Occipital lobe (tissue), 2 donors: ENCODE results near the gene PEDS1. TPM values are rescaled to one million over a fixed set of nuclear protein-coding genes. Genes with fewer than 3 reads are reported as not detected.
"Not testable (repeated sequence)": the region's sequence is repeated elsewhere in the genome, so short reads cannot be mapped to it uniquely, and the experiment has no call there.

ENCODE experiments used
- DNase-seq: peaks from one replicate; lab custom pipeline; 2025; lab: John Stamatoyannopoulos, UW
- total RNA-seq: library from RNA; depleted of rRNA; stranded (reverse); fragments of >200 nt; gene quantifications from one replicate; pipeline ENCODE4 v1.2.3, GENCODE V29; 2014

The PEDS1 gene
- total RNA-seq, 1 donor from 2014 or later, result 10.0 TPM

DNA sequence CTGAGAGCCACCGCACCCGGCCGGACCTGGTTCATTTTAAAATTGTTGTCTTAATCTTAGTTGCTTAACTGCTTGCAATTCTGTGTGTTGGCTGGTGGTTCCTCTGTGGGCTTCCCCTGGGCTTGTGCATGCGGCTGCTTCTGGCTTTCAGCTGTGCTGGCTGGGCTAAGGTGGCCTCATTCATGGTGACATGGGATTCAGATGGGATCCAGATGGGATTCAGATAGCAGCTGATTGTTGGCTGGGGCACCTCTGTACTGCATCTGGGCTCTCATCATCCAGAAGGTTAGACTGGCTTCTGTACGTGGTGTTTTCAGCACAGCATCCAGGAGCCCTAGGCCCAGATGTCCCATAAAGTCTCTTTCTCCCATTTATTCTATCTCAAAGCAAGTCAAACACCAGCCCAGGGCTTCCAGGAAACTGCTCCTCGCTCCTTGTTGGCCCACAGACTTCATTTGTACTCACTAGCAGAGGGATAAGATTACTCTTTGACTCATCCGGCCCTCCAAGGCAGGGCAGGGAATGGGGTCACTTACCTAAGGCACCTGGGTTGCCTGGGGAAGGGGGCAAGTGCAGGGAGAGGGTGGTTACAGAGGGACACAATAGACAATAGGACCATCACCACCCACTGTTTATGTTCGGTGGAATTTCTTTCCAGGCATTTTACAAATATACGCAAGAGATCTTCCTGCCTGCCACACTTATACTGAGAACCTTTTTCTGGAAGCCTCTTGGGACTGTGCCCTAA, 10.2 kb upstream of the PEDS1 start:
- DNase-seq, result no peak

DNA sequence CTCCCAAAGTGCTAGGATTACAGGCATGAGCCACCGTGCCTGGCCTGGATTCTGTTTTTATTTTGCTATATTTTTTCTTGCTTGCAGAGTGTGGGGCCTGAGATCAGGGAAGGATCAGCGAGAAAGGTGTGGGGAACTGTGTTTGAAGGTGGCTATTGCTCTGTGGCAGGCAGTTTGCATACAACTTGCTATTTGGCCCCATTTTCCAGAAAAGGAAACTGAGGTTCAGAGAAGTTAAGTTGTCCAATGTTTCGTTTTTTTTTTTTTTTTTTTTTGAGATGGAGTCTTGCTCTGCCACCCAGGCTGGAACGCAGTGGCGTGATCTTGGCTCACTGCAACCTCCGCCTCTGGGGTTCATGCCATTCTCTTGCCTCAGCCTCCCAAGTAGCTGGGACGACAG, 8.0 kb upstream of the PEDS1 start:
- DNase-seq, result not testable (repeated sequence)

DNA sequence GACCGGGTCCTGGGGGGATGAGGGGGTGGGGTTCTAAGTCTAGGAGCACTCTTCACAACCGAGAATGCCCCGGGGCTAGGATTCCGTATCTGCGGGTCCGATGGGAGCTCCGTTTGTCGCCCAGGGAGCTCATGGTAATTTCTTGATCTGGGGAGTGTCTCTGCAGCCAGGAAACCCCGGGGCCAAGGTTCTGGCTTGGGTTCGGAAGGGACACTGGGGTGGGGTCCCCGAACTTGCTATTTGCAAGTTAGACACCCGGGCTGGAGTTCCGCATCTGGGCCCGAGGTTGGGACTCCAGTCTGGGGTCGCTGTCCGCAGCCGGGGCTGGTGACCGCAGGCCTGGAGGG, 397 bp downstream of the PEDS1 start:
- no peak for DNase-seq

DNA sequence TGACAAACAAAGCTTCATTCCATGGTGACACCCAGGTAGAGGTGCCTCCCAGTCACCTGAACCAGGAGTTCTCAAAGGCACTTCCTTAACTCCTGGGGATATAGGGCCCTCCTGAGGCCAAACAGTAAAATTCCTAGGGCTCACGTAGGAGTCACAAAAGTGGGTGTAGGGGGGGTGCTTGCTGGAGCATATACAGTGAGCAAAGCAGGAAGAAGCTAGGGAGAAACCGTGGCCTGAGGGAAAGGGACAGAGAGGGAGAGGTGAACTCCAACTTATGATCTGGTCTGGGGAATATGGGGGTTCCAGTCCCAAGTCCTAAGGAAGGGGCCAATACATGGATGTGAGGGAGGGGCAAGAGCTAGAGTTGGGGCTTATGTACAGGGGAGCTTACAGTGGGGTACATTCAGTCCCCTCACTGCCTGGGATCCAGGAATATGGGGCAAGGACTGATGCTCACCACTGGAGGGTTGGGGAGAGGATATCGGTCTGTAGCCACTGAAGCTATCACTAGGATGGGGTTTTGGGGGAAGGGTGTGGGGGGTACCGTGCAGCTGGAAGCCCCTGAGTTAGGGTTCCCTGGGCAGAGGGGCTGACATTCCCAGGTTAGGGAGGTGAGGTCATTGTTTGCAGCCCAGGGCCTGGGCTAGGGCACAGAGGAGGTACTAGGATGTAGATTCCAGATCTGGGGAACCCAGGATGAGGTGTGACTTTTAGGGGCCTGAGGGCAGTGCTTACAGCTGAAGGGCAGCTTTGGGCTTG, 950 bp downstream of the PEDS1 start:
- no peak for DNase-seq

DNA sequence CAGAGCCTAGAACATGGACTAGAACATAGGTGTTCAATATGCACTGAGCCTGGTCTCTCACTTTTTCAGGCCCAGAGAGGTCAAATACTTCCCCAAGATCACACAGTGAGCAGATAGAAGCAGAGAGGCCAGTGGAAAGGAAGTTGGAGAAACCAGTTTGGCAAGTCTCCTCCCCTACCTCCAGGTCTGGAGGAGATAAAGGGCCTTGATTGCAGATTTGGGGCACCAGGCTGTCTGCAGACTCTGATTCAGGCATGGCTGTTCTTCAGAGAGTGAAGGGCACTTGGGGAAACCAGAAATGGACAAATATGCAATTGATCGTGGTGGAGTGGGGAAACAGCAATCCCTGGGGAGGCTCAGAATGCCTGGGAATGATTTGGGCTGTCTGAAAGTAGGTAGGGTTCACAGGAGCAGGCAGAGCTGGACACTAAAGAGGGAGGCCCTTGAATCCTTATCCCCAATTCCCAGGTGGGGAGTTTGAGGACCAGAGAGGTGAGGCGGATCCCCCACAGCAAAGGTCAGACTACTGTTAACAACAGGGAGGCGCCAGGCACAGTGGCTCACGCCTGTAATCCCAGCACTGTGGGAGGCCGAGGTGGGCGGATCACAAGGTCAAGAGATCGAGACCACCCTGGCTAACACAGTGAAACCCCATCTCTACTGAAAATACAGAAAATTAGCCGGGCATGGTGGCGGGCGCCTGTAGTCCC, 2.3 kb downstream of the PEDS1 start:
- no peak for DNase-seq

DNA sequence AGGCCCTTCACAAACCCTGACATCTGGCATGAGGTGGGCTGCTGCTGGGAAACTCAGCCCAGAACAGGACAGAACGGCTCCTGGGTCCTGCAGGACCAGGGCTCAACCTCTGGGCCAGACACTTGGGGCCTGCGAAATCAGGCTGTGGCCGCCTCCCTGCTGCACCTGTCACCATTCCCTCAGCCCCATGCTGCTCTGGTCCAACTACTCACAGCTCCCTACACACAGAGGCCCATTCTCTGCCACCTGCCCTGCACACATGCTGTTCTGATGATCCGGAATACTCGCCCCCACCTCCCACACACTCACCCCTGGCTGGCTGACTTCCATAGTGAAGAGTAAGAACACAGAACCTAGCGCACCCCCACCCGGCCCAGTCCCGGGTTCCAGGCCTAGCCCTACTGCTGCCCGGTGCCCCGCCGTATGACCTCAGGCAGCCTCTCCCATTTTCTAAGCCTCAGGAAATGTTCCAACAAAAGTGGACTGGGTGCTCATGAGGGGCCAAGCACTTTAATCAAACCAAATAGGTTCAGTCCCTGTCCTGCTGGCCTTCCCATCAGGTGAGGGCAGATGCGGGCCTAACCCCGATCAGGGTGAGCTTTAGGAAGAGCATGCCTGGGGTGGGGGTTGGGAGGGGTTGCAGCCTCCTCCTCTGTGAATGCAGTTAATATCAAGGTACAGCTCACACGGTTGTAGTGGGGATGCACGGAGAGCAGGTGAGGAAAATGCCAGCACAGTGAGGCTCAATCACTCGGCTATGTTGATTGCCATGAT, 3.9 kb downstream of the PEDS1 start:
- no peak for DNase-seq

DNA sequence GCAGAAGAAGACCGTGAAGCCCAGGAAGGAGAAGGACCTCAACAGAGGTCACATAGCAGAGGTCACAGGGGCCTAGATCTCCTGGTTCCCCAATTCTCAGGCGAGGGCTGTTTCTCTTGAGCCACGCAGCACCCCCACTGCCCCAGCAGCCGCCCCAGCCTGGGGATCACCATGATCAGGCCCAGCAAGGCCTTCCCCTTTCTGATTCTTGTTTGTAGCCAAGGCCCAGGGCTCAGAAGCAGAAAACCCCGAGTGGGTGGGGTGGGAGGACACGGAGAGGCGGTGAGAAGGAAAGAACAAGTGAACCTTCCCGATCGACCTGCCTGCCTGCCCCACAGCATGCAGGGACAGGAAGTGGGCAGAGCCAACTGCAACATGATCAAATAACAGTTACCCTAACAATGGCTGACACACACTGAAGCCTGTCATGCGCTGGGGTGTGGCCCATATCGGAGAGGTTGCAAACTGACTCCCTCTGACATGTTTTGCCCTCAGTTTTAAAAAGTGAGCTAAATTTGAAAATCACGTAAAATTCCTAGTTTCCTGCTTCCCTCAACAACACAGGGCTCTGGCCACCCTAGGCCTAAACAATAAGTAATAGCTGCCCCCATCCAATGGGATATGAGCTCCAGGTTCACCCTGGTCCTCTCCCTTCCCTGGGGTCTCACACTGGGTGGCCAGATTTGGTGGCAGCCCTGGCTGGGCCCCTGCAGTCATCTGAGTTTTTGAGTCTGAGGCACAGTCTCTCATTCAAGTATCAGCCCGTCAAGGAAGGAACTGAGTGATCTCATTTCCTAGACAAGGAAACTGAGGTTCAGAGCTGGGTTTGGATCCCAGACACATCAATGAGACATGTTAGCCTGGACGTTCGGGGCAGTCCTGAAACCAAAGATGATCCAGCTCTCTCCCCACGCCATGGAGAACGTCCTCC, 6.5 kb downstream of the PEDS1 start:
- no peak for DNase-seq

DNA sequence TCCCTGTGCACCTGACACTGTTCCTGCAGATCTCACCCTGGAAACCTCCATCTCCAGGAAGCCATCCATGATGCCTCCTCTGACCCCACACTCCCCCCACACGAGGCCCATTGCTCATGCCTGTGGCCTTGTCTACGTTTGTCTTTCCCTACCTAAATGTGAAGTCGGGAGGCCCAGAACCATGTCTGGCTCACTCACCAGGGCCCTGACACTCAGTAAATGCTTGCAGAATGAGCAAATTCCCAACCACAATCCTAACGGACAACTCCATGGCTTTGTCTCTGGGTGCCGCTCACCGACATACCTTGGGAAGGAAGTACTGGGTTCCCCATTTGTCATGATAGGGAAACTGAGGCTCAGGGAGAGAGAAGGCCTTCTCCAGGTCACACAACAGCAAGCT, 7.3 kb downstream of the PEDS1 start:
- DNase-seq, result no peak

DNA sequence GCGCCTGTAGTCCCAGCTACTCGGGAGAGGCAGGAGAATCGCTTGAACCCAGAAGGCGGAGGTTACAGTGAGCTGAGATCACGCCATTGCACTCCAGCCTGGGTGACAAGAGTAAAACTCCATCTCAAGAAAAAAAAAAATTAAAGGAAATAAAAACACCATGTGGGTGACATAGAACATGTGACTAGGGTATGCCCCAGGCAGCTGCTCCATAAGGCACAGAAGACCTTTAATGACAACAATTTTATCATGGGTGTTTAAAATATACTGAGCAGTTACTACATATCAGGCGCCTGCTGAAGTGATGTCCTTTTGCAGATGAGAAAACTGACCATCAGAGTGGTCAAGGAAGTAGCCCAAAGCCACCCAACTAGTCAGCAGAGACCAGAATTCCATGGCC, 8.0 kb downstream of the PEDS1 start:
- no peak for DNase-seq

DNA sequence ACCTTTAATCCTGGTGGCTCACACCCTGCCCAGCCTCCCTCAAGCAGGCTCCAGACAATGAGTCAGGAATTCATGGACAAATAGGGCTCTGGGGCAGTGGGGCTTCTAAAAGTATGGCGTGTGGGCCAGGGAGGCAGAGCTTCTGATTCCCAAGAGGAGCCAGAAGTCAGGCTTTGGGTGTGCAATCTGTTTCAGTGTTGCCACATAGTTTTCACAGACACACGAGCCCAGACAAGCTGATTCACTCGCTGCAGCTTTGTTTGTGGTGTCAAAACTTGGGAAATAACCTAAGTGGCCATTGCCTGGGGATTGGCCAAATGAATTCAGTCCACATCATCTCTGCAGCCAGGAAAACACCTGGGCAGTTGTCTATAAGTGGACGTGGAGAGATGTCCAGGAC, 9.2 kb downstream of the PEDS1 start:
- no peak for DNase-seq

DNA sequence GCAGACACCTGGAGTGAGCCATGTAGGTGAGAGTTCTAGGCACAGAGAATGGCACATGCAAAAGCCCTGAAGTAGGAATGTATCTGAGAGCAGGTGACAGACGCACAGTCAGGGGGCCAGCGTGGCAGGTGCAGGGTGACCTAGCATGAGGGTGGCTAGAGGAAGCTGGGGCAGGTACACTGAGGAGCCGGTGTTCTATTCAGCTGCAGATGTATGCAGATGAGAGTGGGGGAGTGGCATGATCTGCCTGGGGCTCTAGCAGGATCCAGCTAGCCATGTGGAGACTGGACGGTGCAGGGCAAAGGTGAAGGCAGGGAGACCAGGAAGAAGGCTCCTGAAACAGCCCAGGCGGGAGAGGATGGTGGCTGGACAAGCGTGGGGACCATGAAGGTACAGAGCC, 10.7 kb downstream of the PEDS1 start:
- DNase-seq, result no peak

DNA sequence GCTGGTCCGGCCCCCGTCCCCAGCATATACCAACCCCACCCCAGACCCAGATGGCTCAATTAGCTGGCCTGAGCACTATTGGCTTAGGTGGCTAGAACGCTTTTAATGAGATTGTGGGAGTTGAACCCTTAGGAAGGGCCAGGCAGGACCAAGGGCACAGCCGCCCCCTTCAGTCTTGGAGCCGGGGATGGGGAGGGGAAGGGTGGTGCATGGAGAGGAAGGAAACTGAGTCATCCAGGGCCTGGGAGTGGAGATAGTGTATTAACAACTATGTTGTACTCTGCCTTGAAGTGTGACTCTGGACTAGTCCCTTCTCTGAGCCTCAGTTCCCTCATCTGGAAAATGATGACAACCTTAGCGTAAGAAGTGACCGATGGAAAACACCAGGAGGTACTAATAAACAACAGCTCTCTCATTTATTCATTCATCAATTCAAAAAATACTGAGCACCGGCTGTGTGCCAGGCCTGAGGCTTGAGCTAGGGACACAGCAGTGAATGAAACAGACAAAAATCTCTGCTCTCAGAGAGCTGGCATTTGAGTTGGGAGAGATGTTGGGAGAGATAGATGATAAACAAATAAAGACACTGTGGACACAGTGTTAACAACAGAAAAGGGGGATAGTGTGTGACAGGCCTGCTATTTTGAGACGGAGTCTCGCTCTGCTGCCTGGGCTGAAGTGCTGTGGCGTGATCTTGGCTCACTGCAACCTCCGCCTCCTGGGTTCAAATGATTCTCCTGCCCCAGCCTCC, 11.5 kb downstream of the PEDS1 start:
- no peak for DNase-seq

DNA sequence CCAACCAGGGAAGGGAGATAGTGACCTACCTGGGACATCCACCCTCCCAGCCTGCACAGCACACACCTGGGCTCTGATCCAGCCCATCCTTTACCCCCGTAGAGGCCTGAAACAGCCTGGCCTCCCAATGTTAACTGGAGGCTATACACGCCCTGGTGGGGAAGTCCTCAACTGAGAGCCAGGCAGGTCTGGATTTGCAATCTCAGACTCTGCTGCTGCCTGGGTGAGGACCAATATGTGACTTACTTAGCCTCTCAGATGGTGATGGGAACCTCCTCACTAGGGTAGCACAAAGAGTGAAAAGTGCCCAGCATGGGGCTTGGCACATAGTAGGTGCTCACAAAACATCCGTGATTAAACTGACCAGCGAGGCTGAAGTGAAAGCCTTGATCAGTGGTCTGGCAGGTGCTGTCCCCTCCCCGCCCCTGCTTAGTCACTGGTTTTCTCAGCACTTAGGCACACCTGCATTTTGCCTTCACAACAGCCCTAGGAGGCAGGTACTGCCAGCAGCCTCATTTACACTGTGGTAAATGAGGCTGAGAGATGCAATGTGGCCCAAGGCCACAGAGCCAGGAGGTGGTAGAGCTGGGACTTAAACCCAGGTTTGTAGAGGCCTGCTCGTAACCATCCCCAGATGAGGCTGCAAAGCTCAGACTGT, 12.4 kb downstream of the PEDS1 start:
- no peak for DNase-seq

DNA sequence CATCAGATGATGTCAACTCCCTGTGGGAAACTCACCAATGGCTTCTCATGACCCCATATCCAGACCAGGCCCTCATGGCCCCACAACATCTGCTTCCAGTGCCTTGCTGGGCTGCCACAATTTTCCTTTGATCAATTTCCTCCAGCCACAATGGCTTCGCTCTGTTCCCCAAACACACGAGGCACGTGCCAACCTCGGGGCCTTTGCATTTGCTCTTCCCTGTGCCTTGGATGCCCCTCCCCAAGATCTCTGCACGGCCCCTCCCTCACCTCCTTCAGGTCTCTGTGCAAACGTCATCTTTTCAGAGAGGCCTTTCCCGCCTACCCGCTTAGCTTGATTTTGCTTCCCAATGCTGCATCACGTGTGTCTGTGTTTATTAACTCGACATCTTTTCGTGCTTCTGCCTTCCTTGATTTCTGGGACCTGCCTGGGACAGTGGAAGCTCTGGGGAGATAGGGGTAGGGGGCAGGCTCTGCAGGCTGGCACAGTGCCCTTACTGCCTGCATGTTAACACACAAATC, 13.1 kb downstream of the PEDS1 start:
- no peak for DNase-seq

DNA sequence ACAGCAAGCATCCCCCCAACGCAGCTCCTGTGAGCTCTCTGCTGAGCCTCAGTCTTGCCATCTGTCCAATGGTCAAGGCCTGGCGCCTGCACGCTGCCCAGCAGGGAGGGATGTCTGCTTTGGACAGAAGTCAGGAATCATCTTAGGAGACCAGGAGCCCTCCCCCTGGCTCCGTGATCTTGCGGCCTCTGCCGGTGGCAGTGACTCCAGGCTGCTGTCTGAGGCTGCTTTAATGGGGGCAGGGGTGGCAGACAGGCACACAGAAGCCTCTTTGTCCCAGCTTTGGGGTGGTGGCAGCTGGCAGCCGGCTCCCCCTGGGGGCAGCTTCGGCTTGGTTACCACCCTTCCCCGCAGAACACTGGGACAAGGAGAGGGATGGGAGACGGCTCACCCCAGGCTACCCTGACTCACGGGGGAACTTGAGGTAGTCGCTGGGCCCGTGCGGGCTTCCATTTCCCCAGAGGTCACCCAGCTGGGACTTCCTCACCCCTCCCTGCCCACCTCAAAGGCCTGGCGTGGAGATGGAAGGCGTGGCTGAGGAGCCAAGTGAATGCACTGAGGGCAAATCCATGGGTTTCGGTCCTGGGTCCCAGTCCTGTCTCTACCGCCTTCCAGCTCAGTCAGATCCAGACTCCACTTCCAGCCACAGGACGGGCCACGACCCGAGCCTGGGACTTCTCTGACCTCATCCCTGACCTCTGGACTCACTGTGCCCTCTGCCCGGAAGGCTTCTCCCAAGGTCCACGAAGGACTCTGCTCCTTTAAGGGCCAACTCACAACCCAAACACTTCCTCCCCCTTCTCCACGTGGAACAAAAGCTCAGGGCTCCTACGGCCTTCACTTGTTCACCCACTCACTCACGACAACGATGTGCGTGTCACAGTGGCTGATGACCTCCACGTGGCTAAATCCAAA, 14.8 kb downstream of the PEDS1 start:
- peak; percentile 75 for DNase-seq

DNA sequence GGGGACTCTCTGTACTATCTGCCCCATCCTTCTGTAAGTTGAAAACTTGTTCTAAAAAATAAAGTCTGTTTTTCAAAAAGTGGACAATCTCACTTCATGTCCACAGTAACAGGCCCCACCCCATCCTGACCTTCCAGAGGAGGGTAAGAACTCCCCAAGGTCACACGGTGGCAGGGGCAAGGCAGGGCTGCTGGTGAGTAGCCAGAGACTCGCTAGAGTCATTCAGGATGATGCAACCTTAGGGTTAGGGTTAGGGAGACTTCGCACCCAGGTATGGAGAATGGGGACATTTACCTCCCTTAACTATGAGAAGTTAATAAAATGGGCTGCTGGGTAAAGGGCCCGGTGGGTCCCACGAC, 15.4 kb downstream of the PEDS1 start:
- no peak for DNase-seq

DNA sequence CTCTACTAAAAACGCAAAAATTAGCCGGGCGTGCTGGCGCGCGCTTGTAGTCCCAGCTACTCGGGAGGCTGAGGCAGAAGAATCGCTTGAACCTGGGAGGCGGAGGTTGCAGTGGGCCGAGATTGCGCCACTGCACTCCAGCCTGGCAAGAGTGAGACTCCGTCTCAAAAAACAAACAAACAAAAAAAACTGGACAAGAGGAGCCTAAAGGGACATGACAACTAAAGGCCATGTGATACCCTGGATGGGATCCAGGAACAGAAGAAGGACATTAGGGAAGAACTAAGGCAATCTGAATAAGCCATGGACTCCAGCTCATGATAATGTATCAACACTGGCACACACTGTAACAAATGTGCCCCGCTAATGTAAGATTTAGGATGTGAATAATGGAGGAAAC, 15.8 kb downstream of the PEDS1 start:
- DNase-seq, result not testable (repeated sequence)
